GM04503 (cell line): ENCODE measurements around the gene OGFOD2.
A peak's percentile ranks its signal among the peaks of the same experiment; 100 is the strongest.
"Not testable (repeated sequence)": the region's sequence is repeated elsewhere in the genome, so short reads cannot be mapped to it uniquely, and the experiment has no call there.

Source experiments
- DNase-seq: peaks from one replicate; pipeline ENCODE4 v3.0.0-alpha.2; 2012; ENCODE audit warnings: low read depth

Gene OGFOD2

DNA sequence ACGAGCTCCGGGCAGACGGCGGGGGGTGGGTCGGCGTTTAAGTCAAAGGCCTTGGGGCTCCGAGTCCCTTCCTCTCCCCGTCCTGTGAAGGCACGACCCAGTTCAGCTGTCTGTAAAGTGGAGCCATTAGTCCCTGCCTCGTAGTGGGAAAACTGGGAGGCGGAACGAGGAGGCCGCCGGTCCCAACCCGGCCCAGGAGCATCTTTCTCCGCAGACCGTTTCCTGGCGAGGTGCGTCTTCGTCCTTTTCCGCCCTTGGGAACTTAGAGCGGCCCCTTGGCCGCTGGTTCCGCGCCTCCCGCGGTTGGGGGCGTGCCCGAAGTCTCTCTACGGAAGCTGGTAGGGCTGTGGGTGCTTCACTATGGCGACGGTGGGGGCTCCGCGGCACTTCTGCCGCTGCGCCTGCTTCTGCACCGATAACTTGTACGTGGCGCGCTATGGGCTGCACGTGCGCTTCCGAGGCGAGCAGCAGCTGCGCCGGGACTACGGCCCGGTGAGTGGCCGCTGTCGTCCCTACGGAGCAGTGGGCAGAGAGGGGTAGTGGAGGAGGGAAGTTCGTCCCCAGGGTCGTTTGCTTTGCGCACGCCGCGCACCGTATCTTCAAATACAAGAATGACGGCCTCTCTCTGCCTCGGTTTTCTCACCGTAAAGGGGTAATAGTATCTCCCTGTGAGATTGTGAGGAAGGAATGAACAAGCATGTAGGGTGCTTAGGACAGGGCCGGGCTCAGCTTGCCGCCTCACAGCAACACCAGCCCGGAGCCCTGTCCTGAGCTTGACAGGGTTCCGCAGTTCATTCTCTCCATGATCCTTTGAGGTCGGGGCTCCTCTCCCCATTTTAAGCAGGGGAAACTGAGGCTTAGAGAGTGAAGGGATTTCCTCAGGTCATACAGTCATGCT, at the start of gene OGFOD2:
Gene OGFOD2 (plus strand): TSS at position 353 of the 898 bp plus-strand sequence. CDS start 8 bp downstream, at position 361.
- peak; percentile 58 for DNase-seq

DNA sequence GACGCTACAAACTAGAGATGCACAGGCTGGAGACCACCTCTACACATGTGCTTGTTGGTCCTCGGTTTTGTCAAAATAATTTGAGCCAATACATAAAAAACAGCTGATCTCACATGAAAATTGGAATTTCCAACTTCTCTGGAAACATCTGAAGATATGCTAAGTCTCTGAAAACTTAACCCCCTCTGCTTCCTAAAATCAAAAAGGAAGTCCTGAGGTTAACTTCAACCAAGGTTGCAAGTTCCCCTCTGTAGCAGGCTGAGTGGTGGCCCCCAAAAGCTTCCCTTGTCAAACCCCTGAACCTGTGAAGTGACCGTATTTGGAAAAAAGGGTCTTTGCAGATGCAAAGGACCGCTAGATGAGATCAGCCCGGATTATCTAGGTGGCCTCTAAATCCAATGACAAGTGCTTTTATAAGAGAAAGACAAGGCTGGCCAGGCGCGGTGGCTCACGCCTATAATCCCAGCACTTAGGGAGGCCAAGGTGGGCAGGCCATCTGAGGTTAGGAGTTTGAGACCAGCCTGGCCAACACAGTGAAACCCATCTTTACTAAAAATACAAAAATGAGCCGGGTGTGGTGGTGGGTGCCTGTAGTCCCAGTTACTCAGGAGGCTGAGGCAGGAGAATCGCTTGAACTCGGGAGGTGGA, 47.2 kb upstream of the OGFOD2 start:
- DNase-seq, result no peak

DNA sequence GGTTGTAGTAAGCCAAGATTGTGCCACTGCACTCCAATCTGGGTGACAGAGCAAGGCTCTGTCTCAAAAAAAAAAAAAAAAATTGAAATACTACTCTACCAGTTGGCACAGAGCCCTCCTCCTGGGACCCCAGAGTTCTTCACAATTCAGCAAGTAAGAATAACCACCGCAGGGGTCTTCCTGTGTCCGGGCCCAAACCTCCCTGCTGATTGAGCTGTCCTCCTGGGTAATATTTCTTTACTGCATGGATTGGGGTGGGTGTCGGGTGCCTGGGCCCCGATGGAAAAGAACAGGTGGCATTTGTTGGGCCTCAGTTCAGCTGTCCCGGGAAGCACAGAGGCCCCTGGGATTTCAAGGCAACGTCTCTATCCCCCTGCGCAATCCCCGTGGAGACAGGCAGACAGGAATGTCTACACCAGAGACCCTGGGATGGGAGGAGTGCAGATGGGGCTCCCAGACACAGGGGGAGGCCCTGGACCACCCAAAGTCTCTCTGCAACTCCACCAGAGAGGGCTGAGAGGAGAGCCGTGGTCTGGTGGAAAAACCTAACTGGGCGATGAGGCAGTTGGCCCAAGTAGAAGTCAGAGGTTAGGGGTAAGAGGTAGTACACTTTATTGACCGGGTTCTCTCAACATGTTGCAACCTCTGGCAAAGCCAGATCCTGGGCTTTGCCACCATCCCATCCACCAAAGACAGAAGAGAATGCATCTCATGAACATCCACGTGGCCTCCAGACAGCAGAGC, 46.5 kb upstream of the OGFOD2 start:
- DNase-seq, result no peak

GRCh38 chr12:122929148-122929538, 45.9 kb upstream of the OGFOD2 start:
- no peak for DNase-seq

- DNase-seq, result no peak
Observed at GRCh38 chr12:122929812-122930211, 45.2 kb upstream of the OGFOD2 start.

- no peak for DNase-seq
Observed at GRCh38 chr12:122932207-122932606, 42.8 kb upstream of the OGFOD2 start.

DNA sequence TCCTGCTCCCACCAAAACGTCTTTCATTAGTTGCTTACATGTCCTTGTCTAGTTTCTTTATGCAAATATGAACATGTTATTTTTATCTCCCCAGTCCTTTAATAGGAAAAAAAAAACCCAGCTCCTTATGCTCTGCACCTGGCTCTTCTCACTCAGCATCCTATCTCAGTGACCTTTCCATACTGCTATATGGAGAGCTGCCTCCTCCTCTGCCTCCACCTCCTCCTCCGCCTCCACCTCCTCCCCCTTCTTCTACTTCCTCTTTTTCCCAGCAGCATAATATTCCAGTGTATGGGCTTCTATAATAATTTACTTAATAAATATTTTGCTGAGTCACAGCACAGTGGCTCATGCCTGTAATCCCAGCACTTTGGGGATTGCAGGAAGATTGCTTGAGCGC, 40.3 kb upstream of the OGFOD2 start:
- DNase-seq, result no peak

DNA sequence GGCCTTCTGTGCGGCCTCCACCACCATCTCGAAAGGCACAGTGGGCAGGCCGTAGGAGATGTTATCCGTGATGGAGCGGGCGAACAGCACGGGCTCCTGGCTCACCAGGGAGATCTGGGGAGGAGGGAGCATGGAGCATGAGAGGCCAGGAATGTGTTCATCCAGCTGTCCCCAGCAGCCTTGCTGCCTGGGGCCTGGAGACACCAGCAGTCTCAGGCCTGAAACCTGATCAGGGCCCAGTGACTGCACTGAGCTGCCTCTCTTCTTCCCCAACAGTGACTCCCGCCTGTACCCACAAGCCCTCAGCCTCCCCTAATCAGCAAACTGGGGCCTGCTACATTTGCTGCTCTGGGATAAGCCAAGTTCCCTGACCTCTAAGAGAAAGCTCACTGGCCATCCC, 39.7 kb upstream of the OGFOD2 start:
- DNase-seq, result no peak

- DNase-seq, result no peak
Observed at GRCh38 chr12:122937622-122938091, 37.4 kb upstream of the OGFOD2 start.

DNA sequence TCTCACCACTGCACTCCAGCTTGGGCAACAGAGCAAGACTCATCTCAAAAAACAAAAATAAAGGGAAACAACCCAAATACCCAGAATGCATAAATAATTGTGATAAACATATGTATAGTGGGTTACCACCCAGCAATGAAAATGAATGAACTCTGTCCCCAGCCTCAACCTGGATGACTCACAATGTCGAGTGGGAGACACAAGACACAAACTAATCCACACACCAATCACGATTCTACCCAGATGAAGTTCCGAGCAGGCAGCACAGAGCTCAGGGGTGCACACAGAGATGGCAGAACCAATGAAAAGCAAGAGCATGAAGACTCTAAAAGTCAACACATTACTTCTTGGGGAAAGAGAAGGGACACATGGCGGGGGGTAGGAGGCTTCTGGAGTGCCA, 35.9 kb upstream of the OGFOD2 start:
- DNase-seq, result no peak

DNA sequence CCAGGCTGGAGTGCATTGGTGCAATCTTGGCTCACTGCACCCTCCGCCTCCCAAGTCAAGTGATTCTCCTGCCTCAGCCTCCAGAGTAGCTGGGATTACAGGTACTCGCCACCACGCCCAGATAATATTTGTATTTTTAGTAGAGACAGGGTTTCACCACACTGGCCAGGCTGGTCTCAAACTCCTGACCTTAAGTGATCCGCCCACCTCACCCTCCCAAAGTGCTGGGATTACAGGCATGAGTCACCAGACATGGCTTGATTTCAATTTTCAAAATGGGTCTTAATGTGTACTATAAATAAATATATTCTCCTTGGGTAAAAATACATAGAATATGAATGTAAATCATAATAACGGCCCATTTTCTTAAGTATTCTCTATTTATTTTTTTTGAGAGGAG, 33.7 kb upstream of the OGFOD2 start:
- not testable (repeated sequence) for DNase-seq

DNA sequence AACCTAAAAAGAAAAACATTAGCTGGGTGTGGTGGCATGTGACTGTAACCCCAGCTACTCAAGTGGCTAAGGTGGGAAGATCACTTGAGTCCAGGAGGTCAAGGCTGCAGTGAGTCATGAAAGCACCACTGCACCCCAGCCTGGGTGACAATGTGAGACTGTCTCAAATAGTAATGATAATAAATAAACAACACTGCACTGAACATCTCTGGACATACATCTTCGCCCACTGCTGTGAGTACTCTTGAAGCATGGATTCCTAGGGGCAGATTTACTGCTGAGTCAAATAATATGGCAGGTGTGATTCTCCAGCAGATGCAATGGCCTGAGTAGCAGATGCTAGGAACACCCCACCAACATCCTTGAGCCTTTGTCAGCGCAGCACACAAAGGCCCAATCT, 32.4 kb upstream of the OGFOD2 start:
- DNase-seq, result no peak

GRCh38 chr12:122943196-122943595, 31.8 kb upstream of the OGFOD2 start:
- DNase-seq, result no peak

- DNase-seq, result peak; percentile 9
Observed at GRCh38 chr12:122944605-122945592, 30.1 kb upstream of the OGFOD2 start.

- DNase-seq, result peak; percentile 95
Observed at GRCh38 chr12:122946690-122947341, 28.2 kb upstream of the OGFOD2 start.

DNA sequence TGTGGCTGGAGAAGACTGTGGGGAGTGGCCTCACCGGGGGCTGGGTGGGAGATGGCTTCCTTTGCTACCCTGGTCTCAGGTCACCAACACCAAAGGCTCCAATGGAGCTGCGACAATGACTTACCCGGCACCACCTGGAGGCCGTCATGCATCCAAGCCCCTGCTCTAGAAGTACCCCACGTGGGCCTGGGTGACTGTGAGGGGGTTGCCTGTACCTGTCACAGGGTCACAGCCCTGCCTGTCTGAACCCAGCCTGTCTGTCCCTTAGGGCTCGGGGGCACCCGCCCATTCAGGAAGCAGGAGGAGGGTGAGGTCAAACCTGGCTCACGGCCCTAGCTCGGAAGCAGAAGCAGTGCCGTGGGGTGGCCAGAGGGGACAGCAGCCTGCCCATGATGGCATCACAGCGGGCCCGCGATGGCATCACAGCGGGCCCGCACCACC, 27.7 kb upstream of the OGFOD2 start:
- no peak for DNase-seq

DNA sequence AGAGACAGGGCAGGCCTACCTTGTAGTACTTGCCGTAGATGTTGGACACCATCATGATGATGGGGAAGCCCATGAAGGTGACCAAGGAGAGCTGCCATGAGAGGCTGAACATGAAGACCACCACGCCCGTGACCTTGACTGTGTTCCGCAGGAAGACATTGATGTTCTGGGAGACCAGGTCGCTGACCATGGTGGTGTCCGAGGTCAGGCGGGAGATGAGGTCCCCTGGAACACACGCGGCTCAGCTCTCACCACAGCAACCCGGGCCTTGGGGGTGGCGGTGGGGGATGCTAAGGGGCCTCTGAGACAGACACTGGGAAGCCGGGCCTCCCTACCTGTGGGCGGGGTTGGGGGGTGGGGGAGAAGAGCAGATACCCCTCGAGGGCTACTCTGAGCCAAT, 26.4 kb upstream of the OGFOD2 start:
- no peak for DNase-seq

GRCh38 chr12:122949405-122949804, 25.6 kb upstream of the OGFOD2 start:
- DNase-seq, result no peak

DNA sequence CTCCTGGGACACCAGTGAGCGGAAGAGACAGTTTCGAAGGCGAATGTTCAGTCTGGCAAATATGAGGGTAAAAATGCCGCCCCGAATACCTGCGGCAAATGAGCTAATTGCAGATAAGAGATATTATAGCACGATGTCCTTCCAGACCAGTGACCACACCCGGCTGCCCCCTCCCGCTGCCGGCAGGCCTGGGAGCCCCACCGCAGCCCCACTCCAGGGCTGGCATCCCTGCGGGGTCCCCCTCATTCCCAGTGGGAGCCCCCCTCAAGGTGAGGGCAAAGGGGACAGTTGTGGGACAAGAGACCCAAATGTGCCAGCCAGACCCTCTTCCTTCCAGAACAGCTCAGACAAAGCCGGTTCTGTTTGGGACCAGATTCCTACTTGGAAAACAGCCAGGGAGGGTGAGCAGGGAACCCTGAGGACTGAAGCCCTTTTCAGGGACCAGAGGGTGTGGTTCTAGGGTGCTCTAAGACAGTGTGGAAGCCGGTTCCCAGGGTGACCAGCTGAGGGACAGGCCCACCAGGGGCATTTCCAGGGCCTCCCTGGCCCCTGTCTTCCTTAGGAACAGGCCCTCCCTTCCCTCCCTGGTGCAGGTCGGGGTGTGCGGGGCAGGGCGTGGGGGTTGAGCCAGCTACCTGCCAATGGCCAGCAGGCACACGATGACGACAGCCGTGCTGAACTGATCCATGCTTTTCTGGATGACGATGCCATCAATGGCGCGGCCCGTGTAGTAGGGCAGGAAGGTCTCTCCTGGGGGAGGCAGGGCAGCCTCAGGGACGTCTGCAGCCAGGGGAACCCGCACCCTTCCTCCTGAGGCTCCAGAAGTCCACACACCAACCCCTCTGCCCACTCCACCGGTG, 25.0 kb upstream of the OGFOD2 start:
- DNase-seq, result no peak

DNA sequence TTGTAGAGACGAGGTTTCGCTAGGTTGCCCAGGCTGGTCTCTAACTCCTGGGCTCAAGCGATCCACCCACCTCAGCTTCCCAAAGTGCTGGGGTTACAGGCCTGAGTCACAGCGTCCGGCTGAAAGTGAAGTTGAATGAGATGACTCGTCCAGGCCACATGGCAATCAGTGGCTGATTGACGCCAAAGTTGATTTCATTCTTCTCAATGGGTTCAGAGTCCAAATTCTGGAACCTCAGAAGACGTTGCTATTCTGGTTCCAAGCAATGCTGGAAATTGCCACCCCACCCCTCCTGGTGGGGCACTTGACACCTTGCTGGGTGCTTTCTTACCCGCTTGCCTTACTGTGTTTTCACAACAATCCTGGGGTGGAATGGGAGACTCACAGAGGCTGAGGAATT, 23.6 kb upstream of the OGFOD2 start:
- no peak for DNase-seq
